GM15510 (cell line): Measurements from ENCODE around the gene ENGASE.

Experiments
- POLR2A ChIP-seq: IDR thresholded peaks from 3 replicates; pipeline ENCODE4 v1.6.1; 2011; ENCODE audit warnings: borderline replicate concordance; ENCODE audit not compliant: insufficient read length; ENCODE audit errors: extremely low read depth

ENGASE gene

GRCh38 chr17:79033741-79034501 lies 40.7 kb upstream of the ENGASE start:
- TF ChIP-seq POLR2A: no peak

DNA sequence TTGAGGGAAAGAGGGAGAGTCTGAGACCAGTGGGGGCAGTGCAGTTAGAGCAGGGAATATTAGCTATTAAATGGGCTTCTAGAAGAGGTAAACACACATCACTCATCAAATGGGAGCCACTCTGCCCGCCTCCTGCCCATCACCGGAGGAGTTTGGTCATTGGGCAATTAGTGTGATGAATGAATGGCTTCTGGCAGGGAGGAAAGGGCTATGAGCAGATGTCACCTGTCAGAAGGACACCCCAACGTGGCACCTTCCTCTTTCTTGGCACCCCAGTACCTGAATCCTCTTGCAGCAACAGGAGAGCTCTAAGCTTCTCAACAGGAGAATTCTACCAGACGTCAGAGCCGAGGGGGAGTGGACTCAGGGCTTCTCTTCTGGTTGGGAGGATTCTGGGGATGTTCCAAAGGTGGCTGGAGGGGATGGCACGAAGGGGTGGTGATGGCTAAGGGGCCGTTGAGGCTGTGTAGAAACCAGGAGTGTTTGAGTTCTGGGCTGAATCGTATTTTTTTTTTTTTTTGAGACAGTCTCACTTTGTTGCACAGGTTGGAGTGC lies 39.6 kb upstream of the ENGASE start:
- TF ChIP-seq POLR2A: no peak

DNA sequence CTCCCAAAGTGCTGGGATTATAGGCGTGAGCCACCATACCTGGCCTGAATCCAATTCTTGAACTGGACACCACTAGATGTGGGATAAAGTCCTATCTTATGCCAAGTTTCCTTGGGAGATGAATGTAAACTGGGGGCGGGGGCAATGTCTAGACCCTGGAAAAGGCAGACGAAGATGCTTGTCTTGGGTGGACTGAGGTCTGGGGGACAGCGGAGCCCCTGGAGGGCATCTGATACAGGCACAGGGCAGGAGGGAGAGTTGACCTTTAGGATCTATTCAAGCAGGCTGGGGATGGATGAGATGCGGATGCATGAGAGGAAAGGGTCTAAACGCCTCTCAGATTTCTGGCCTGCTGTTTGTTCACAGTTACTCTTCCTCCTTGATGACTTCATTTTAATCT lies 38.9 kb upstream of the ENGASE start:
- TF ChIP-seq POLR2A: no peak

- TF ChIP-seq POLR2A: no peak
Observed at GRCh38 chr17:79036181-79036580, 38.4 kb upstream of the ENGASE start.

GRCh38 chr17:79036596-79036995 lies 38.0 kb upstream of the ENGASE start:
- no peak for TF ChIP-seq POLR2A

DNA sequence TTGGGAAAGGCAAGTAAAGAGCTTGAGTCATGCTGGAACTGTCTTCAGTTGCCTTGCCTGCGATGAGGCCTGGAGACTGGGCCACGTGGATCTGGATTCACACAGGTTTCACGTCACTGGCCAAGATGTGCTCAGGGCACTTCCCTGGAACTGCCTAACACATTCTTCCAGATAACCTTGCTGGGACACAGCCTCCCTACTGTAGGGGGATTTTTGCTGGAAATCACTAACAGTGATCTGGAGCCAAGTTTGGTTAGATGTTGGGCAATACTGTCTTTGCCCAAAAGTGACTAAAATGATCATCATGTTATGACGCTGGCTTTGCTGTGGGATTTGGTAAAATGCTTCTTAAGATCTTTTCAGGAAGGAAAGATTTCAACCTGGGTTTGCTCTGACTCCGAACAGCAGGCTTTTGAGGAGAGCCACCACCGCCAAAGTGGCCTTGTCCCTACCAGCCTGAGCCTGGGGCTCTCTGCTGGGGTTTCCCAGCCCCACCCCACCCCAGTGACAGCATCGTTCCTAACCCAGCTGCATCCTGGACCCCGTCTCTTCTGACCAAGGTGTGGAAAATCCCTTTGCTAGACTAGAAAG lies 36.0 kb upstream of the ENGASE start:
- no peak for TF ChIP-seq POLR2A

DNA sequence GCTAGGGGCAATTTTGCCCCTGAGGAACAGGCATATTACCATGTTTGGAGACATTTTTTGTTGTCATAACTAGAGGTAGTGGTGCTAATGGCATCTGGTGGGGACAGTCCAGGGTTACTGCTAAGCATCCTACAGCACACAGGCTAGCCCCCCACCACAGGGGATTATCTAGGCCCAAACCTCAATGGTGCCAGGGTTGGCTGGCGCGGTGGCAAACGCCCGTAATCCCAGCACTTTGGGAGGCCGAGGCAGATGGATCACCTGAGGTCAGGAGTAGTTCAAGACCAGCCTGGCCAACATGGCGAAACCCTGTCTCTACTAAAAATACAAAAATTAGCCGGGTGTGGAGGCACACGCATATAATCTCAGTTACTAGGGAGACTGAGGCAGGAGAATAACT lies 35.5 kb upstream of the ENGASE start:
- no peak for TF ChIP-seq POLR2A

GRCh38 chr17:79039886-79040285 lies 34.7 kb upstream of the ENGASE start:
- TF ChIP-seq POLR2A: no peak

GRCh38 chr17:79041041-79041570 lies 33.5 kb upstream of the ENGASE start:
- no peak for TF ChIP-seq POLR2A

GRCh38 chr17:79041723-79042420 lies 32.8 kb upstream of the ENGASE start:
- TF ChIP-seq POLR2A: no peak

DNA sequence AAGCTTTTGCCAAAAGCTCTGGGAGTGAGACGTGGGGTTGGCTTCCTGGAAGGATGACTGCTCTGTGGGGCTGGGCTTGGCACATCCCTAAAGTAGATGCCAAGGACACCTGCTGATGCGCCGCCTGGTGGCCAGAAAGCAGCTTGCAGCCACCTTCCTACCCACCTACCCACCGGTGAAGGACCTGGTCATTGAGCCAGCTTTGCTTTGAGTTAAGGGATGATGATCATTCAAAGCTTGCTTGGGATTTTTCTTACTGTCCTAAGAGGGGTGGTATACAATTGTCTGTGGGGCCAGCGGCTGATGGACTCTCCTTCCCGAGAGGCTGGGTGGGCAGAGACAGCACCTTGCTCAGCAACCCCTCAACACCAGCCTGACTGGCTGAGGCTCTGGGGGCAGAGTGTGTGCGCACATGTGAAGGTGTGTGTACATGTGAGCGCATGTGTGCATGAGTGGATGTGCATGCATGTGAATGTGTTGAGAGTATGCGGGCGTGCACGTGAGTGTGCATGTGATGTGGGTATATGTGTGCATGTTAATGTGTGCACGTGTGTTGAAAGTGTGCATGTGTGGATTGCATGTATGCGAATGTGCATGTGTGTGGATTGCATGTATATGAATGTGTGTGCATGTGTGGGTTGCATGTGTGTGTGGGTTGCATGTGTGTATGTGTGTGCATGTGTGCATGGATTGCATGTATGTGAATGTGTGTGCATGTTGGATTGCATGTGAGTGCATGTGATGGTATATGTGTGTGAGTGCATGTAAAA lies 32.0 kb upstream of the ENGASE start:
- no peak for TF ChIP-seq POLR2A

DNA sequence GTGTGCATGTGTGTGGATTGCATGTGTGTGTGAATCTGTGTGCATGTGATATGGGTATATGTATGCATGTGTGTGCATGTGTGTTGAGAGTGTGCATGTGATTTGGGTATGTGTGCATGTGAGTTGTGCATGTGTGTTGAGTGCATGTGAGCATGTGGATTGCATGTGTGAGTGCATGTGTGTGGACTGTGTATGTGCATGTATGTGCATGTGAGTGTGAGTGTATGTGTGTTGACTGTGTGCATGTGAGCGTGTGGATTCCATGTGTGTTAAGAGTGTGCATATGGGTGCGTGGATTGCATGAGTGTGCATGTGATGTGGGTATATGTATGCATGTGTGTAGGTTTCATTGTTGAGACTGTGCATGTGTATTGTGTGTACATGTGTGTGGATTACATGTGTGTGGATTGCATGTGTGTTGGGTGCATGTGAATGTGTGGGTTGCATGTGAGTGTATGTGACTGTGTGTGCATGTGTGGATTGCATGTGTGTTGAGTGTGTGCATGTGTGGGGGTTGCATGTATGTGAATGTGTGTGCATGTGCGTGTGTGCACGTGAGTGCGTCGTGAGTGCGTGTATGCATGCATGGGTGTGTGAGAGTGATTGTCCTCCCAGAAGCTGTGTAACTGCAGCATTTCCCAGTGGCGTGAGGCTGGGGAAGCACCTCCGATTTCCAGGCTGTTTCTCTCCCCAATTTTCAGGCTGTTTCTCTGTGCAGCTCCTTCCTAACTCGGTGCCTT lies 31.3 kb upstream of the ENGASE start:
- TF ChIP-seq POLR2A: no peak

GRCh38 chr17:79043931-79044320 lies 30.7 kb upstream of the ENGASE start:
- TF ChIP-seq POLR2A: no peak

GRCh38 chr17:79044462-79044861 lies 30.2 kb upstream of the ENGASE start:
- no peak for TF ChIP-seq POLR2A
